Effector memory CD4-positive, alpha-beta T cell (primary cell): ENCODE data around the gene WDFY4.

Experiments
- DNase-seq, 3 donors: peaks; one replicate each; pipeline ENCODE4 v3.0.0-alpha.2; 2020
- H3K27ac ChIP-seq: 2 replicates; pipeline ENCODE4 v1.7.0; 2013; ENCODE audit warnings: mild to moderate bottlenecking, low read length, moderate library complexity; ENCODE audit not compliant: insufficient read depth, poor library complexity, severe bottlenecking
- H3K27me3 ChIP-seq: replicated peaks from 2 replicates; pipeline ENCODE4 v1.7.0; 2013; ENCODE audit warnings: mild to moderate bottlenecking, low read length; ENCODE audit not compliant: insufficient read depth, control insufficient read depth, poor library complexity, severe bottlenecking
- H3K36me3 ChIP-seq: 2 replicates; pipeline ENCODE4 v1.7.0; 2013; ENCODE audit warnings: mild to moderate bottlenecking, low read length, moderate library complexity; ENCODE audit not compliant: control insufficient read depth, insufficient read depth
- H3K4me1 ChIP-seq: 2 replicates; pipeline ENCODE4 v1.7.0; 2013; ENCODE audit warnings: low read length, mild to moderate bottlenecking; ENCODE audit not compliant: control insufficient read depth, insufficient read depth, poor library complexity, severe bottlenecking
- H3K4me3 ChIP-seq: 2 replicates; pipeline ENCODE4 v1.7.0; 2013; ENCODE audit warnings: low read length, low read depth, mild to moderate bottlenecking; ENCODE audit not compliant: insufficient read depth, poor library complexity, severe bottlenecking
- H3K9me3 ChIP-seq: 2 replicates; pipeline ENCODE4 v1.7.0; 2013; ENCODE audit warnings: mild to moderate bottlenecking, low read length, moderate library complexity; ENCODE audit not compliant: control insufficient read depth

Gene WDFY4

DNA sequence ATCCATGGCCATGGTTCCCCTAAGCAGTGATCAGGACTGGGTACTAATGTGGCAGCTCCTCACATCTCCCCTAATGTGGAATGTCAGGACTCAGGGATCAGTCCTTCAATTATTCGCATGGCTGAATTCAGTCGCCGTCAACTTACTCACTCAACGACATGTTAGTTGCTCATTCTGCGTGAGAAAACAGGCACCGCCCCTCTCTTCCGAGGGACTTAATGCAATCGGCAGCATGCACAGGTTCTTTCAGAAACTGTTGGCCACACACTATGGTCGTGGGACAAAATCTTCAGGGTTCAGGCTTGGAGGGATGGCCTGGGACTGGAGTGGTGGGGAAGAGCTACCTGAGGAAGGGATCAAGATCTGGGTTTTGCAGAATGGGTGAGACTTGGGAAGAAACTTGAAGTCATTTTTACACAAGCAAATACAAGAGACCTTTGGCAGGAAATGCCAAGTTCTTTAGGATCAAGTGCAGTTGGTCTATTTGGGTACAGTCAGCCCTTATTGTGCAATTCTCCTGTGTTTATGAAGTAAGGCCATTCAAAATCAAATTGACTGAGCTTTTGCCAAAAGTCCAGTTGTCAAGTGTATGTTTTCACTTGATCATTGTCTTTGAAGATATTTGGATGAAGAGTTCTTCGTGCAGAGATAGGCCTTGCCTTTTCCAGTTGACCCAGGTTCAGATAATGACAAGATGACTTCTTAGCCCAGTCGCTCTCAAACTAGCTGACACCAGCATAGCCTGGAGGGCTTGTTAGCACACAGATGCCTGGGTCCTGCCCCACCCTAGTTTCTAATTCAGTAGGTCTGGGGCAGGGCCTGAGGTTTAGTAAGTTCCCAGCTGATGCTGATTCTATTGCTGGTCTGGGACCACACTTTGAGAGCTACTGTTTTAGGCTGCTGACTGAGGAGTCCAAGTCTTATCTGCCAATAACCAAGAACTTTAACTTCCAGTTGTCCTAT lies 206.5 kb downstream of the WDFY4 start:
- H3K9me3 ChIP-seq, result no peaks in the 10 kb centered on the region
- H3K36me3 ChIP-seq, result no peaks in the 10 kb centered on the region
- H3K4me3 ChIP-seq, result no peak overlapping the region
- no peak overlapping the region for H3K27ac ChIP-seq
- no peaks in the 10 kb centered on the region for H3K27me3 ChIP-seq
- H3K4me1 ChIP-seq, result no peaks in the 10 kb centered on the region
- DNase-seq, result no peak

DNA sequence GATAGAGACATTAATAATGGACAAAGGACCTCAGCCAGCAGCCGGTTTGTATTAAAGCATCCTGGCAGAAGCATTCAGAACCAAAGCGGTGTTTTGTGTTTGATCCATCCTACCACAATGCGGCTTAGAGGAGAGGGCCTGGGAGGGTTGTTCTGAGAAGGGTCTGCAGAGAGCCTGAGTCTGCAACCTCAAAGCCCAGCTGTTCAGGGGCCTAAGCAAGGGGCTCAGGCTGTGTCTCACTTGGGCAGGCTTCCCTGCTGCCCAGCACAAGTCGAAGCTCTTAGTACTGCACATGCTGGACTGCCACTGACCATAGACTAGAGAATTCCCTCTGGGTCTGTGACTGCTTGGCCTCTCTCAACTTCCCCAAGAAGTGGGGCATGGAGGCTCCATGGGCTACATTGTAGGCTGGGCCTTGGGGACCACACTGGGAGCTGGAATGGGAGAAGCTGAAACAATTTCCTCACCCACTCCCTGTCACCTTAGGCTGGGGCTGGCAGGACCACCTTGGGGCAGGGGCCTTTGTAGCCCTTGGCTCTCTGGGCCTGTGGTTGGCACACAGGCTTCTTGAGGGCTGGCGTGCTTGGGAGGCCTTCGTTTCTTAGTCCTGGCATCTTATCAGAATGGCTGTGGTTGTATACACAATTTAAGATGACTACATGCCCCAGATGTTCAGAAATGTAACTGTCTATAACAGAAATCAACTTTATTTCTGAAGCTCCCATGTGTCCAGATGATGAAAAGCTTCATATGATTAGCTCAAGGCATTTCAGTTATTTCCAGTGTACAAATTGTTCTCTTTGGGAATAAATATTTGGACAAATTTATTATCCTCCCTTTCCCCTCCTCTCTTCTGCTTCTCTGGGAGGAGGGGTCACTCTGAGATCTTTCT lies 210.5 kb downstream of the WDFY4 start:
- H3K36me3 ChIP-seq, result no peaks in the 10 kb centered on the region
- no peak for DNase-seq
- no peak overlapping the region for H3K4me3 ChIP-seq
- H3K9me3 ChIP-seq, result no peaks in the 10 kb centered on the region
- no peaks in the 10 kb centered on the region for H3K4me1 ChIP-seq
- H3K27me3 ChIP-seq, result no peaks in the 10 kb centered on the region
- no peak overlapping the region for H3K27ac ChIP-seq

- H3K27me3 ChIP-seq, result no peaks in the 10 kb centered on the region
Measured at GRCh38 chr10:48895803-48896195, 211.1 kb downstream of the WDFY4 start.

GRCh38 chr10:48896756-48897440 lies 212.2 kb downstream of the WDFY4 start:
- no peak overlapping the region for H3K4me3 ChIP-seq
- DNase-seq, result no peak
- H3K27ac ChIP-seq, result no peak overlapping the region
- H3K4me1 ChIP-seq, result no peaks in the 10 kb centered on the region
- no peaks in the 10 kb centered on the region for H3K9me3 ChIP-seq
- no peaks in the 10 kb centered on the region for H3K27me3 ChIP-seq
- H3K36me3 ChIP-seq, result no peaks in the 10 kb centered on the region

More at GRCh38 chr10:48895803-48896195, 211.1 kb downstream of the WDFY4 start:
- no peaks in the 10 kb centered on the region for H3K9me3 ChIP-seq
- H3K4me1 ChIP-seq, result no peaks in the 10 kb centered on the region
- H3K36me3 ChIP-seq, result no peaks in the 10 kb centered on the region
- no peak overlapping the region for H3K4me3 ChIP-seq
- no peak overlapping the region for H3K27ac ChIP-seq
- no peak for DNase-seq

DNA sequence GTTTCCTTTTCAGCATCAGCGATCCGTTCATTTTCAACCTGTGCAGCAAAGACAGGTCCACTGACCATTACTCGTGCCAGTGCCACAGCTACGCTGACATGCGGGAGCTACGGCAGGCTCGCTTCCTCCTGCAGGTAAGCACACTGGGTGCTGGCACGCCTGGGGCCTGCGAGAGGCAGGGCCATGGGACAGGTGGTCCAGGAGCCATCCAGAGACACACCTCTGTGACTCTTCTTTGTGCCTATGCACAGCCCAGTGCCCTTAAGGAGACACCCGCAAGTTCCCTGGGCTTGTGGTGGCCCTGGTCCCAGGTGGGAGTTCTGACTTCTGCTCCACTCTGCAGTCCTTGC lies 212.7 kb downstream of the WDFY4 start:
- Histone ChIP-seq H3K4me3 (no peak overlapping the region), H3K4me1 (no peaks in the 10 kb centered on the region), H3K9me3 (no peaks in the 10 kb centered on the region), H3K36me3 (no peaks in the 10 kb centered on the region), H3K27ac (no peak overlapping the region), H3K27me3 (no peaks in the 10 kb centered on the region)
- DNase-seq, result no peak

GRCh38 chr10:48898426-48898825 lies 213.8 kb downstream of the WDFY4 start:
- H3K4me3 ChIP-seq, result no peak overlapping the region
- no peak overlapping the region for H3K27ac ChIP-seq
- no peaks in the 10 kb centered on the region for H3K4me1 ChIP-seq
- no peaks in the 10 kb centered on the region for H3K9me3 ChIP-seq
- no peak for DNase-seq
- no peaks in the 10 kb centered on the region for H3K36me3 ChIP-seq
- H3K27me3 ChIP-seq, result no peaks in the 10 kb centered on the region

GRCh38 chr10:48899781-48900180 lies 215.1 kb downstream of the WDFY4 start:
- no peaks in the 10 kb centered on the region for H3K36me3 ChIP-seq
- DNase-seq, result no peak
- no peak overlapping the region for H3K27ac ChIP-seq
- H3K4me3 ChIP-seq, result no peak overlapping the region
- no peaks in the 10 kb centered on the region for H3K9me3 ChIP-seq
- H3K4me1 ChIP-seq, result no peaks in the 10 kb centered on the region
- no peaks in the 10 kb centered on the region for H3K27me3 ChIP-seq

DNA sequence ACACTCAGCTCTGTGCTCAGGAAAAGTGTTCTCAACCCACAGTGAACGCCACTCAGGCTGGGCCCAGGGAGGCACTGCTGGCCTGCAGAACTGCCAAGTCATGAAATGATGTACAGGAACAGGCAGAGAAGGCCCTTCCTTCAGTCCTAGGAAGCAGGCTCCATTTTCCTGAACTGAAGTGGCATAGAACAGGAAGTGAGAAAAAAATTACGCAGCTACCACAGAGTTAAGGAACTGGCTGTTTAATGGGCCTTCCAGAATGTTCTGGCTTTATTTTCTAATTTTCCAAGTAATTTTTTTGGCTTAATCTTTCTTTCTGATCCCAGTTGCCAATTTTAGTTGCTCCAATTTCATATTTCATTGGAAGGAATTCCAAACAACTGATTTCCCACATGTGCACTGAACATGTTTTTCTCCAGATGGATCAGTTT lies 215.7 kb downstream of the WDFY4 start:
- H3K9me3 ChIP-seq, result no peaks in the 10 kb centered on the region
- no peaks in the 10 kb centered on the region for H3K36me3 ChIP-seq
- H3K4me3 ChIP-seq, result no peak overlapping the region
- no peak overlapping the region for H3K27ac ChIP-seq
- DNase-seq, result no peak
- H3K27me3 ChIP-seq, result no peaks in the 10 kb centered on the region
- no peaks in the 10 kb centered on the region for H3K4me1 ChIP-seq

GRCh38 chr10:48901319-48901718 lies 216.6 kb downstream of the WDFY4 start:
- H3K9me3 ChIP-seq, result no peaks in the 10 kb centered on the region
- H3K4me3 ChIP-seq, result no peak overlapping the region
- no peaks in the 10 kb centered on the region for H3K27me3 ChIP-seq
- no peaks in the 10 kb centered on the region for H3K4me1 ChIP-seq
- DNase-seq, result no peak
- no peak overlapping the region for H3K27ac ChIP-seq
- H3K36me3 ChIP-seq, result no peaks in the 10 kb centered on the region
